ENCODE data around the gene KCNN3. TPM values are rescaled to one million over a fixed set of nuclear protein-coding genes. Genes with fewer than 3 reads are reported as not detected.

KCNN3 gene
- polyA plus RNA-seq, 1 donor, result 4.7 TPM

DNA sequence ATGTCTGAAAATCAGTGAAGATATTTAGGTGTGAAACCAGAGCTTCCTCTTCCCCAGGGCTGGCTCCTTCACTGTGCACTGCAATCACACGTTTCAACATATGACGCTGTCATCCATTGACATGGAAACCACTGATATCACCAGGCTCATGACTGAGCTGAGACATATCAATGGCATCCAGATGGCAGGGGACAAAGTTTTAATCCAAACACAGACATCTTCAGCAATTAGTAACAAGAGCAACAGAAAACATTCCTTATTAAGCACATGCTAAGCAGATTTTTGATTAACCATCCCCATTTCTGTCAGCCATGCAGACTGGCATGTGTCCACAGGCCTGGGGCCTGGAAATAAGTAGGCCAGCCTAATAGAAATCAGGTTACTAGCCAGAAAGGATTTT, 154.1 kb downstream of the KCNN3 start:
- no peaks in the 10 kb centered on the region for H3K27me3 ChIP-seq (ENCODE audit: control insufficient read depth, insufficient read depth, low read length)
- H3K4me1 ChIP-seq (ENCODE audit: control insufficient read depth, insufficient read depth, low read length), result no peaks in the 10 kb centered on the region
- peaks cover 3% of the 10 kb centered on the region for H3K36me3 ChIP-seq (ENCODE audit: control insufficient read depth, insufficient read depth, low read length)
- peak overlapping the region; percentile 23 for H3K27ac ChIP-seq (ENCODE audit: low read length)
- H3K4me3 ChIP-seq (ENCODE audit: low read length), result no peak overlapping the region
- no CpG with 5 or more reads among the region's 2 CpGs for WGBS (ENCODE audit: insufficient coverage, low lambda C conversion rate)
- H3K9me3 ChIP-seq (ENCODE audit: control insufficient read depth, low read depth, low read length), result peaks cover 7% of the 10 kb centered on the region
- DNase-seq, result peak; percentile 47 to 76

DNA sequence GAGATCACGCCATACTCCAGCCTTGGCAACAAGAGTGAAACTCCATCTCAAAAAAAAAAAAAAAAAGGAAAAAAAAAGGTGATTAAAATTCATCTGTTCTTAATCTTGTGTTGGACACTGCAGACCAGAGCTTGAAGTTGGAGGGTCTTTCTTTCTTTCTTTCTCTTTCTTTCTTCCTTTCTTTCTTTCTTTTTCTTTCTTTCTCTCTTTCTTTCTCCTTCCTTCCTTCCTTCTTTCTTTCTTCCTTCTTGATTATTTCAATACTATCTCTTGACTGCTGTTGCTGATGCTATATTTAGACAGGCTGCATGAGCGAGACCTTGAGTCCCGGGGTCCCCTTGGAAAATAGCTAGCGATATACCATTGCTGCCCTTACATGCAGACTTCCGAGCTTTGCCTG, 154.7 kb downstream of the KCNN3 start:
- no peaks in the 10 kb centered on the region for H3K4me1 ChIP-seq (ENCODE audit: control insufficient read depth, insufficient read depth, low read length)
- no CpG with 5 or more reads among the region's 5 CpGs for WGBS (ENCODE audit: insufficient coverage, low lambda C conversion rate)
- no peak for DNase-seq
- peaks cover 7% of the 10 kb centered on the region for H3K9me3 ChIP-seq (ENCODE audit: control insufficient read depth, low read depth, low read length)
- no peak overlapping the region for H3K4me3 ChIP-seq (ENCODE audit: low read length)
- H3K36me3 ChIP-seq (ENCODE audit: control insufficient read depth, insufficient read depth, low read length), result peaks cover 3% of the 10 kb centered on the region
- H3K27ac ChIP-seq (ENCODE audit: low read length), result peak overlapping the region; percentile 21
- no peaks in the 10 kb centered on the region for H3K27me3 ChIP-seq (ENCODE audit: control insufficient read depth, insufficient read depth, low read length)

- WGBS (ENCODE audit: insufficient coverage, low lambda C conversion rate), result no CpG with 5 or more reads among the region's 3 CpGs
- DNase-seq, result peak in 1 of 2 donors; percentile 31
- H3K36me3 ChIP-seq (ENCODE audit: control insufficient read depth, insufficient read depth, low read length), result peaks cover 3% of the 10 kb centered on the region
These were observed 155.4 kb downstream of the KCNN3 start for GRCh38 chr1:154714638-154715037.

DNA sequence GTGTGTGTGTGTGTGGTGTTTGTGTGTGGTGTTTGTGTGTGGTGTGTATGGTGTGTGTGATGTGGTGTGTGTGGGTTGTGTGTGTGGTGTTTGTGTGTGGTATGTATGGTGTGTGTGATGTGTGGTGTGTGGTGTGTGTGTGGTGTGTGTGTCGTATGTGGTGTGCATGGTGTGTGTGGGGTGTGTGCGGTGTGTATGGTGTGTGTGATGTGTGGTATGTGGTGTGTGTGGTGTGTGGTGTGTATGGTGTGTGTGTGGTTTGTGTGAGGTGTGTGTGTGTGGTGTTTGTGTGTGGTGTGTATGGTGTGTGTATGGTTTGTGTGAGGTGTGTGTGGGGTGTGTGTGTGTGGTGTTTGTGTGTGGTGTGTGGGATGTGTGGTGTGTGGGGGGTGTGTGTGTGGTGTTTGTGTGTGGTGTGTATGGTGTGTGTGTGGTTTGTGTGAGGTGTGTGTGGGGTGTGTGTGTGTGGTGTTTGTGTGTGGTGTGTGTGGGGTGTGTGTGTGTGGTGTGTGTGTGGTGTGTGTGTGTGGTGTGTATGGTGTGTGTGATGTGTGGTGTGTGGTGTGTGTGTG, 155.9 kb downstream of the KCNN3 start:
- WGBS (ENCODE audit: insufficient coverage, low lambda C conversion rate), result no CpG with 5 or more reads among the region's 2 CpGs
- no peak for DNase-seq
- Histone ChIP-seq H3K4me1 (ENCODE audit: control insufficient read depth, insufficient read depth, low read length) (no peaks in the 10 kb centered on the region), H3K27ac (ENCODE audit: low read length) (no peak overlapping the region), H3K4me3 (ENCODE audit: low read length) (no peak overlapping the region), H3K36me3 (ENCODE audit: control insufficient read depth, insufficient read depth, low read length) (peaks cover 3% of the 10 kb centered on the region), H3K9me3 (ENCODE audit: control insufficient read depth, low read depth, low read length) (peaks cover 7% of the 10 kb centered on the region), H3K27me3 (ENCODE audit: control insufficient read depth, insufficient read depth, low read length) (peaks cover 1% of the 10 kb centered on the region)

More at GRCh38 chr1:154714638-154715037, 155.4 kb downstream of the KCNN3 start:
- H3K4me3 ChIP-seq (ENCODE audit: low read length), result no peak overlapping the region
- no peaks in the 10 kb centered on the region for H3K27me3 ChIP-seq (ENCODE audit: control insufficient read depth, insufficient read depth, low read length)
- H3K4me1 ChIP-seq (ENCODE audit: control insufficient read depth, insufficient read depth, low read length), result no peaks in the 10 kb centered on the region
- H3K27ac ChIP-seq (ENCODE audit: low read length), result no peak overlapping the region
- peaks cover 7% of the 10 kb centered on the region for H3K9me3 ChIP-seq (ENCODE audit: control insufficient read depth, low read depth, low read length)

DNA sequence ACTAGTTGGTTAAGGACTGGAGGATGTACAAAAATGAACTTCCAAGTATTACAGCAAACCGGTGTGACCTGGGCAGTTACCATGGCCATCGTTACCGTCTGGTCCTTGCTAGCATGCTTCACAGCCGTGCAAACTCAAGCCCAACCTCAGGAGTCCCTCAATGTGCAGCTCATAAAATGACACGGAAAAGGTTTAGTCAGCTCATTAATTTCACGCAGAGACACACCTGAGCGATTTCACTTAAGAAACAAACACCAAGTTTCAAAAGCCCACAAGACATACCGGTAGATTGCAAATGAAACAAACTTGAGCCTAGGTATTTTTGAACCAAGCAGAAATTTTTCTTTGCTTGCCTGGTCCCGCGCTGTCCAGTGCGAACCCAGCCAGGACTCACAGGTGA, 157.1 kb downstream of the KCNN3 start:
- Histone ChIP-seq H3K27me3 (ENCODE audit: control insufficient read depth, insufficient read depth, low read length) (peaks cover 6% of the 10 kb centered on the region), H3K36me3 (ENCODE audit: control insufficient read depth, insufficient read depth, low read length) (peaks cover 3% of the 10 kb centered on the region), H3K9me3 (ENCODE audit: control insufficient read depth, low read depth, low read length) (peaks cover 7% of the 10 kb centered on the region), H3K4me3 (ENCODE audit: low read length) (no peak overlapping the region), H3K27ac (ENCODE audit: low read length) (no peak overlapping the region), H3K4me1 (ENCODE audit: control insufficient read depth, insufficient read depth, low read length) (no peaks in the 10 kb centered on the region)
- no peak for DNase-seq
- no CpG with 5 or more reads among the region's 11 CpGs for WGBS (ENCODE audit: insufficient coverage, low lambda C conversion rate)

- peaks cover 3% of the 10 kb centered on the region for H3K36me3 ChIP-seq (ENCODE audit: control insufficient read depth, insufficient read depth, low read length)
- H3K27ac ChIP-seq (ENCODE audit: low read length), result no peak overlapping the region
- H3K4me1 ChIP-seq (ENCODE audit: control insufficient read depth, insufficient read depth, low read length), result no peaks in the 10 kb centered on the region
- H3K9me3 ChIP-seq (ENCODE audit: control insufficient read depth, low read depth, low read length), result peaks cover 7% of the 10 kb centered on the region
- DNase-seq, result no peak
- H3K4me3 ChIP-seq (ENCODE audit: low read length), result no peak overlapping the region
- H3K27me3 ChIP-seq (ENCODE audit: control insufficient read depth, insufficient read depth, low read length), result peaks cover 11% of the 10 kb centered on the region
- 89% methylated on average over 3 of the region's 11 CpGs for WGBS (ENCODE audit: insufficient coverage, low lambda C conversion rate)
These were observed 157.8 kb downstream of the KCNN3 start for GRCh38 chr1:154712166-154712810.

DNA sequence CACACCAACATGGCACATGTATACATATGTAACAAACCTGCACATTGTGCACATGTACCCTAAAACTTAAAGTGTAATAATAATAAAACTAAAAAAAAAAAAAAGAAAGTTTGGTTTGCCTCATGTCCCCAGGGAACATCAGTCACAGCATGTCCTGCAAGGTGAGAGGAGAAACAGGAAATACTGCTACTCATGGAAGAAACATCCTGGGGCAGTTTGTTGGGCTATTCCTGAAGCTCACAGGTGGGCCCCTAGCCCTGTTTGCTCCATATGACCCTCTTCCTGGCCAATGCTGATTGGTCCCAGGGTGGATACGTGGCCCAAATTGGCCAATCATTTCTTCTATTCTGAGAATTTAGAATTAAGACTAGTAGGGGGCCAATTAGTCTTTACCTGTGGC, 158.7 kb downstream of the KCNN3 start:
- 60% methylated on average over 1 of the region's 1 CpG for WGBS (ENCODE audit: insufficient coverage, low lambda C conversion rate)
- DNase-seq, result no peak
- Histone ChIP-seq H3K4me1 (ENCODE audit: control insufficient read depth, insufficient read depth, low read length) (no peaks in the 10 kb centered on the region), H3K27me3 (ENCODE audit: control insufficient read depth, insufficient read depth, low read length) (peaks cover 11% of the 10 kb centered on the region), H3K27ac (ENCODE audit: low read length) (no peak overlapping the region), H3K9me3 (ENCODE audit: control insufficient read depth, low read depth, low read length) (peaks cover 7% of the 10 kb centered on the region), H3K36me3 (ENCODE audit: control insufficient read depth, insufficient read depth, low read length) (peaks cover 5% of the 10 kb centered on the region), H3K4me3 (ENCODE audit: low read length) (no peak overlapping the region)

DNA sequence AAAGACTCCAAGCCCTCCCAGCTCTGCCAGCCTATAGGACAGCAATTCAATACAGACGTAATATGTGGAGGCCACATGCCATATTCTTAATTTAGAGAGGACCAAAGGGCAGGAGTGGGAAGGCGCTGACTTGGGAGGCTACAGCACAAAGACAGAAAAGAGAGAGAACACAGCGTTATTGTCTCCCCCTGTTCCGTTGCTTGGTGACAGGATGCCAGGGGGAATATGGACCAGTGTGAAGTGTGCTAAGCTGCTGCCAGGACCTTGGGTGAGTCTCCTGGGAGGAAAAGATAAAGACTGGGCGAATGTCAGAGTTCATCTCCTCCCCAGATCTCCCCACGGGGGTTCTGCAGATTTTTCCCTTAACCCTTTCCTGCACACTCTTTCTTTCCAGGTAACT, 160.0 kb downstream of the KCNN3 start:
- H3K4me3 ChIP-seq (ENCODE audit: low read length), result no peak overlapping the region
- H3K27me3 ChIP-seq (ENCODE audit: control insufficient read depth, insufficient read depth, low read length), result peaks cover 12% of the 10 kb centered on the region
- H3K4me1 ChIP-seq (ENCODE audit: control insufficient read depth, insufficient read depth, low read length), result no peaks in the 10 kb centered on the region
- H3K36me3 ChIP-seq (ENCODE audit: control insufficient read depth, insufficient read depth, low read length), result peaks cover 5% of the 10 kb centered on the region
- peaks cover 7% of the 10 kb centered on the region for H3K9me3 ChIP-seq (ENCODE audit: control insufficient read depth, low read depth, low read length)
- no peak overlapping the region for H3K27ac ChIP-seq (ENCODE audit: low read length)
- DNase-seq, result no peak
- no CpG with 5 or more reads among the region's 6 CpGs for WGBS (ENCODE audit: insufficient coverage, low lambda C conversion rate)

DNA sequence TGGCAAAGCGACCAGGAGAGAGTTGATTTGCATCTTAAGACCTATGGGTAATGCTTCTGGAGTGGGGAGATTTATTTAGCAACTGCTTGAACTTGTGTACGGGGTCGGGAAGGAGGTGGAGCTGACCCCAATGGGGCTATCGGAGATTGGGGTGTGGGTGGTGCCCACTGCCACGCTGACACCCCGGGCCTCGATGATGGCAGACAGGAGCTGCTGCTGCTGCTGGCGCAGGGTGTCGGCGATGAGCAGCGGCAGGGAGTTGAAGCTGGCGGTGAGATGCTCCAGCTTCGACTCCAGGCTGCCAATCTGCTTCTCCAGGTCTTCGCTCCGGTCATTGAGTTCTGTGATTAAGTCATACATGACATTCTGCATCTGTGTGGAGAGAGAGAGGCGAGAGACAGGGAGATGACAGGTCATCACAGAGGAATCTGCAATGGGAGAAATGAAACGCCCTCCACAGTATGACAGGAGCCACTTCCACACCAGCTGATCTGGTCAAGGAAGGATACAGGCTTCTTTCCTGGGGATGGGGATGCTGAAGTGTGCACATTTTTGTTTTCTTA, 162.1 kb downstream of the KCNN3 start:
- Histone ChIP-seq H3K36me3 (ENCODE audit: control insufficient read depth, insufficient read depth, low read length) (peaks cover 2% of the 10 kb centered on the region), H3K9me3 (ENCODE audit: control insufficient read depth, low read depth, low read length) (no peaks in the 10 kb centered on the region), H3K4me1 (ENCODE audit: control insufficient read depth, insufficient read depth, low read length) (no peaks in the 10 kb centered on the region), H3K27ac (ENCODE audit: low read length) (no peak overlapping the region), H3K4me3 (ENCODE audit: low read length) (no peak overlapping the region), H3K27me3 (ENCODE audit: control insufficient read depth, insufficient read depth, low read length) (peaks cover 12% of the 10 kb centered on the region)
- no CpG with 5 or more reads among the region's 17 CpGs for WGBS (ENCODE audit: insufficient coverage, low lambda C conversion rate)
- no peak for DNase-seq

DNA sequence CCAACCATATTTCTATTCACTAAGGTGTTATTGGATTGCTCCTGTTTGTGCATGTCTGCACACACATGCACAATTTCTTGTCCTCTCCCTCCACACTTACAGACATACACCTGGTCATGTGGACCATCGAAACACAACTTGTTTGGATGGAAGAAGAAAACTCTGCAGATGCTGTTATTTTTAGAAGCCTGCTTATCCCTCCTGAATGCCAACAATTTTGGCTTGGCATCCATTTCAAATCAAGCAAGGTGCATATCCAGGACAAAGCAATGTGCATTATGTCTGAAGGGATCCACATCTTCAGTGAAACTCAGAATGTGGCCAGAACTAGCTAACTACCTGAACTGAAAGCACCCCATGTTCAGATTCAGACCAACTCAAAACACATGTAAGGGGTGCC, 163.2 kb downstream of the KCNN3 start:
- no peak overlapping the region for H3K27ac ChIP-seq (ENCODE audit: low read length)
- WGBS (ENCODE audit: insufficient coverage, low lambda C conversion rate), result no CpG with 5 or more reads among the region's 1 CpG
- no peaks in the 10 kb centered on the region for H3K4me1 ChIP-seq (ENCODE audit: control insufficient read depth, insufficient read depth, low read length)
- no peaks in the 10 kb centered on the region for H3K9me3 ChIP-seq (ENCODE audit: control insufficient read depth, low read depth, low read length)
- H3K4me3 ChIP-seq (ENCODE audit: low read length), result no peak overlapping the region
- peaks cover 2% of the 10 kb centered on the region for H3K36me3 ChIP-seq (ENCODE audit: control insufficient read depth, insufficient read depth, low read length)
- H3K27me3 ChIP-seq (ENCODE audit: control insufficient read depth, insufficient read depth, low read length), result peaks cover 12% of the 10 kb centered on the region
- no peak for DNase-seq
